T follicular helper cell (primary cell): ENCODE measurements around the gene KRTAP10-11.
"Not testable (repeated sequence)": the region's sequence is repeated elsewhere in the genome, so short reads cannot be mapped to it uniquely, and the experiment has no call there.

Source experiments
- DNase-seq: peaks from one replicate; pipeline ENCODE4 v3.0.0-alpha.2; 2020; ENCODE audit warnings: low read depth

The KRTAP10-11 gene

GRCh38 chr21:44639331-44639655 is 6.9 kb upstream of the KRTAP10-11 start:
- DNase-seq: no peak

GRCh38 chr21:44640761-44641160 is 5.5 kb upstream of the KRTAP10-11 start:
- no peak for DNase-seq

GRCh38 chr21:44643741-44644310 is 2.4 kb upstream of the KRTAP10-11 start:
- no peak for DNase-seq

GRCh38 chr21:44644878-44645277 is 1.3 kb upstream of the KRTAP10-11 start:
- no peak for DNase-seq

GRCh38 chr21:44647222-44647552 is 973 bp downstream of the KRTAP10-11 start:
- no peak for DNase-seq

GRCh38 chr21:44648557-44649311 is 2.5 kb downstream of the KRTAP10-11 start:
- no peak for DNase-seq

- DNase-seq: no peak
Observed at GRCh38 chr21:44649521-44650100, 3.4 kb downstream of the KRTAP10-11 start.

GRCh38 chr21:44650265-44650972 is 4.2 kb downstream of the KRTAP10-11 start:
- no peak for DNase-seq

- DNase-seq: no peak
Observed at GRCh38 chr21:44650973-44651675, 4.9 kb downstream of the KRTAP10-11 start.

- DNase-seq: no peak
Observed at GRCh38 chr21:44653123-44653522, 6.9 kb downstream of the KRTAP10-11 start.

GRCh38 chr21:44653656-44654575 is 7.7 kb downstream of the KRTAP10-11 start:
- peak; percentile 66 for DNase-seq

GRCh38 chr21:44654576-44655175 is 8.5 kb downstream of the KRTAP10-11 start, which contains the start of gene KRTAP12-4:
KRTAP12-4 (minus strand) TSS chr21:44654659; CDS start chr21:44654614, 45 bp downstream.
- DNase-seq: no peak

- no peak for DNase-seq
Observed at GRCh38 chr21:44656868-44657267, 10.7 kb downstream of the KRTAP10-11 start.

GRCh38 chr21:44657635-44658540 is 11.7 kb downstream of the KRTAP10-11 start, which contains the start of gene KRTAP12-3:
KRTAP12-3 (plus strand) TSS chr21:44657932; CDS start chr21:44657980, 48 bp downstream.
- DNase-seq: peak; percentile 67

- no peak for DNase-seq
Observed at GRCh38 chr21:44658541-44658910, 12.3 kb downstream of the KRTAP10-11 start.

- DNase-seq: no peak
Observed at GRCh38 chr21:44658913-44659595, 12.8 kb downstream of the KRTAP10-11 start.

GRCh38 chr21:44661567-44661966 is 15.4 kb downstream of the KRTAP10-11 start:
- DNase-seq: not testable (repeated sequence)

GRCh38 chr21:44664691-44665090 is 18.5 kb downstream of the KRTAP10-11 start:
- no peak for DNase-seq
